Tibial nerve (tissue), 4 donors: ENCODE results near the gene ZFP64. TPM values are rescaled to one million over a fixed set of nuclear protein-coding genes. Genes with fewer than 3 reads are reported as not detected.

Source experiments
- DNase-seq, 2 donors: peaks; one replicate each; pipeline ENCODE4 v3.0.0-alpha.2; 2019; ENCODE audit warnings: low spot score in 2 of 2
- H3K27ac ChIP-seq, 4 donors: fragments of 200-600 bp; sonication (generic) in 3 of 4; one replicate each; pipeline ENCODE4 v1.5.1; 2017 to 2019; ENCODE audit warnings: mild to moderate bottlenecking in 1 of 4
- H3K27me3 ChIP-seq, 2 donors: fragments of 200-600 bp; sonication (generic) in 1 of 2; one replicate each; pipeline versions ENCODE4 v1.5.1 to v1.6.0; 2017 to 2019
- H3K36me3 ChIP-seq, 3 donors: fragments of 200-600 bp; sonication (generic); one replicate each; pipeline ENCODE4 v1.5.1; 2018 to 2019
- H3K4me1 ChIP-seq, 4 donors: fragments of 200-600 bp; sonication (generic) in 3 of 4; one replicate each; pipeline ENCODE4 v1.5.1; 2017 to 2019
- H3K4me3 ChIP-seq, 4 donors: fragments of 200-600 bp; sonication (generic) in 3 of 4; one replicate each; pipeline ENCODE4 v1.5.1; 2017 to 2019; ENCODE audit warnings: mild to moderate bottlenecking in 1 of 4, moderate library complexity in 1 of 4
- H3K9me3 ChIP-seq, 4 donors: fragments of 200-600 bp; sonication (generic) in 3 of 4; one replicate each; pipeline ENCODE4 v1.5.1; 2017 to 2019
- EP300 ChIP-seq, 2 donors: sonication (generic); formaldehyde crosslinking; IDR thresholded peaks; one replicate each; pipeline ENCODE4 v1.6.1; 2017; ENCODE audit warnings: antibody characterized with exemption in 2 of 2, mild to moderate bottlenecking in 1 of 2
- POLR2A ChIP-seq, 2 donors: fragments of 450-650 bp; IDR thresholded peaks; one replicate each; pipeline ENCODE4 v1.6.1; 2017; ENCODE audit warnings: antibody characterized with exemption in 2 of 2, mild to moderate bottlenecking in 2 of 2, moderate library complexity in 2 of 2
- WGBS, 2 donors: methylation state at CpG; one replicate each; pipeline ENCODE4 v1.1.5; 2018; 5-methylcytosine and 5-hydroxymethylcytosine counted together
- total RNA-seq, 4 donors: library from RNA; depleted of rRNA; stranded (reverse); fragments of >200 nt; gene quantifications; one replicate each; pipeline ENCODE4 v1.1.0, GENCODE V29; 2016
- TF ChIP-seq, protein P1 (sequence below), 5 experiments: fragments of 200-600 bp in 3 of 5; fragments of 450-650 bp in 2 of 5; sonication (generic) in 3 of 5; IDR thresholded peaks; one replicate each; pipeline ENCODE4 v1.5.1; 2016 to 2019; ENCODE audit warnings: antibody characterized with exemption in 5 of 5, mild to moderate bottlenecking in 3 of 5, moderate library complexity in 2 of 5

The ZFP64 gene
- total RNA-seq, 4 donors from 2014 or later = 14.0 to 19.4 (median 15.9) TPM

DNA sequence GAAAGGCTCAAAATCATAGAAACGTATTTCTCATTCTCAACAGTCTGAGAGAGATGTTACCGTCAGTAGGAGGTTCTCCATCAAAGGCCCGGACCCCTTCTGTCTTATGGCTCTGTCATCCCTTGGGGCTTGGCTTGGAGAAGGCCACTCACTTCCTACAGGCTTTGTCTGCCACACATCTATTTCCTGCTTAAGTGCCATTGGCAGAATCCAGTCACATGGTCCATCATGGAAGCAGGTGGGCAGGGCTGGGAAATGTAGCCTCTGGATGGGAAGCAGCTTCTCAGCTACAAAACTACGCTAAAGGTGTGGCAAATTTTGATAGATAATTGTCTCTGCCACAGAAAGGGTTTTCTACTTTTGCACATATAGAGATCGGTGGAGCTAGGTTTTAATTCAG is 12.6 kb upstream of the ZFP64 start:
- DNase-seq = no peak
- 95 to 96% methylated on average over 5 of the region's 5 CpGs for WGBS, 2 donors
- H3K36me3 ChIP-seq = no peaks in the 10 kb centered on the region
- no peaks in the 10 kb centered on the region for H3K4me1 ChIP-seq
- H3K9me3 ChIP-seq = no peaks in the 10 kb centered on the region
- H3K27ac ChIP-seq = no peak overlapping the region
- no peak overlapping the region for H3K4me3 ChIP-seq
- TF ChIP-seq, protein P1, sequence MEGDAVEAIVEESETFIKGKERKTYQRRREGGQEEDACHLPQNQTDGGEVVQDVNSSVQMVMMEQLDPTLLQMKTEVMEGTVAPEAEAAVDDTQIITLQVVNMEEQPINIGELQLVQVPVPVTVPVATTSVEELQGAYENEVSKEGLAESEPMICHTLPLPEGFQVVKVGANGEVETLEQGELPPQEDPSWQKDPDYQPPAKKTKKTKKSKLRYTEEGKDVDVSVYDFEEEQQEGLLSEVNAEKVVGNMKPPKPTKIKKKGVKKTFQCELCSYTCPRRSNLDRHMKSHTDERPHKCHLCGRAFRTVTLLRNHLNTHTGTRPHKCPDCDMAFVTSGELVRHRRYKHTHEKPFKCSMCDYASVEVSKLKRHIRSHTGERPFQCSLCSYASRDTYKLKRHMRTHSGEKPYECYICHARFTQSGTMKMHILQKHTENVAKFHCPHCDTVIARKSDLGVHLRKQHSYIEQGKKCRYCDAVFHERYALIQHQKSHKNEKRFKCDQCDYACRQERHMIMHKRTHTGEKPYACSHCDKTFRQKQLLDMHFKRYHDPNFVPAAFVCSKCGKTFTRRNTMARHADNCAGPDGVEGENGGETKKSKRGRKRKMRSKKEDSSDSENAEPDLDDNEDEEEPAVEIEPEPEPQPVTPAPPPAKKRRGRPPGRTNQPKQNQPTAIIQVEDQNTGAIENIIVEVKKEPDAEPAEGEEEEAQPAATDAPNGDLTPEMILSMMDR (IDR thresholded peaks at IDR 0.05) = no peak
- TF ChIP-seq EP300 (IDR thresholded peaks at IDR 0.05) (no peak), POLR2A (IDR thresholded peaks at IDR 0.05) (no peak)
- H3K27me3 ChIP-seq = no peaks in the 10 kb centered on the region

- Histone ChIP-seq H3K4me1 (no peaks in the 10 kb centered on the region), H3K27ac (no peak overlapping the region), H3K4me3 (no peak overlapping the region), H3K36me3 (no peaks in the 10 kb centered on the region), H3K27me3 (no peaks in the 10 kb centered on the region), H3K9me3 (no peaks in the 10 kb centered on the region)
- TF ChIP-seq, protein P1 (IDR thresholded peaks at IDR 0.05) = no peak
- TF ChIP-seq POLR2A (IDR thresholded peaks at IDR 0.05) = no peak
- no peak for TF ChIP-seq EP300 (IDR thresholded peaks at IDR 0.05)
- WGBS, 2 donors = 87 to 95% methylated on average over 2 of the region's 2 CpGs
- DNase-seq = no peak
These were observed 9.8 kb upstream of the ZFP64 start for GRCh38 chr20:52201395-52201794.

- Histone ChIP-seq H3K27me3 (no peaks in the 10 kb centered on the region), H3K9me3 (no peaks in the 10 kb centered on the region), H3K4me3 (no peak overlapping the region), H3K36me3 (no peaks in the 10 kb centered on the region), H3K27ac (no peak overlapping the region), H3K4me1 (no peaks in the 10 kb centered on the region)
- TF ChIP-seq EP300 (IDR thresholded peaks at IDR 0.05) = no peak
- no peak for TF ChIP-seq POLR2A (IDR thresholded peaks at IDR 0.05)
- TF ChIP-seq, protein P1 (IDR thresholded peaks at IDR 0.05) = no peak
- 74 to 84% methylated on average over 2 of the region's 2 CpGs for WGBS, 2 donors
- DNase-seq = no peak
These were observed 9.3 kb upstream of the ZFP64 start for GRCh38 chr20:52200870-52201269.

- Histone ChIP-seq H3K27me3 (no peaks in the 10 kb centered on the region), H3K4me3 (no peak overlapping the region), H3K27ac (no peak overlapping the region), H3K4me1 (peaks cover 0 to 11% (median 0%) of the 10 kb centered on the region in 4 donors), H3K36me3 (no peaks in the 10 kb centered on the region), H3K9me3 (no peaks in the 10 kb centered on the region)
- TF ChIP-seq, protein P1 (IDR thresholded peaks at IDR 0.05) = no peak
- no peak for TF ChIP-seq EP300 (IDR thresholded peaks at IDR 0.05)
- TF ChIP-seq POLR2A (IDR thresholded peaks at IDR 0.05) = no peak
- no peak for DNase-seq
- 94 to 95% methylated on average over 3 of the region's 3 CpGs for WGBS, 2 donors
These were observed 5.3 kb upstream of the ZFP64 start for GRCh38 chr20:52196845-52197244.

- Histone ChIP-seq H3K36me3 (no peaks in the 10 kb centered on the region), H3K27me3 (no peaks in the 10 kb centered on the region), H3K4me1 (peaks cover 0 to 24% (median 0%) of the 10 kb centered on the region in 4 donors), H3K4me3 (no peak overlapping the region), H3K27ac (no peak overlapping the region), H3K9me3 (no peaks in the 10 kb centered on the region)
- WGBS, 2 donors = 84 to 87% methylated on average over 9 of the region's 9 CpGs
- no peak for DNase-seq
- TF ChIP-seq EP300 (IDR thresholded peaks at IDR 0.05) = no peak
- TF ChIP-seq, protein P1 (IDR thresholded peaks at IDR 0.05) = no peak
- no peak for TF ChIP-seq POLR2A (IDR thresholded peaks at IDR 0.05)
These were observed 2.4 kb upstream of the ZFP64 start for GRCh38 chr20:52193886-52194545.
